DLD1 (cell line): ENCODE results near the gene C19orf12.

Experiments
- in situ Hi-C: cut with HindIII; loops from 2 replicates; pipeline ENCODE4 v1.10.0; 2017; ENCODE audit warnings: low sequenced_read_pairs

The C19orf12 gene

GRCh38 chr19:29714953-29715700 lies at the start of gene C19orf12:
Gene C19orf12, minus strand, starts transcription at chr19:29715261. Its CDS starts 6,848 bp downstream, at chr19:29708413.
- in situ Hi-C loops = loop anchor here (10.0 kb wide), 1 partner anchor 100 kb away; no protein-coding TSS in a partner anchor

DNA sequence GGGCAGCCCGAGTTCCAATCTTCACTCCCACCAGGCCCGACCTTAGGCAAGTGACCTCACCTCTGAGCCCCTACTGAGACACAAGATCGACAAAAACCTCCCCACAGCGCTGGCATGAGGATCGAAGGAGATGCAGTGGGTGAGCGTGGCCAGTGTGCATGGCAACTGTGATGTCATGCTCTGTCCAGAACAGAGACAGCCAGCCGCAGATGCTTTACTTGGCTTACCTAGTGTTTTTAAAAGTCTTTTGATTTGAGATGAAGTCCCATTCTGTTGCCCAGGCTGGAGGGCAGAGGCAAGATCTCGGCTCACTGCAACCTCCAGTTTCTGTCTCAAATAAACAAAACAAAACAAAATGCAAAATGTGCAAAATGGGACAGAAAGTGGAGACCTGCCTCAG lies 49.3 kb upstream of the C19orf12 start:
- in situ Hi-C loops = no loop called here

GRCh38 chr19:29763196-29763595 lies 48.1 kb upstream of the C19orf12 start:
- in situ Hi-C loops = no loop called here

- in situ Hi-C loops = no loop called here
Measured at GRCh38 chr19:29761575-29762232, 46.6 kb upstream of the C19orf12 start.

- in situ Hi-C loops = no loop called here
Measured at GRCh38 chr19:29760752-29761502, 45.9 kb upstream of the C19orf12 start.

DNA sequence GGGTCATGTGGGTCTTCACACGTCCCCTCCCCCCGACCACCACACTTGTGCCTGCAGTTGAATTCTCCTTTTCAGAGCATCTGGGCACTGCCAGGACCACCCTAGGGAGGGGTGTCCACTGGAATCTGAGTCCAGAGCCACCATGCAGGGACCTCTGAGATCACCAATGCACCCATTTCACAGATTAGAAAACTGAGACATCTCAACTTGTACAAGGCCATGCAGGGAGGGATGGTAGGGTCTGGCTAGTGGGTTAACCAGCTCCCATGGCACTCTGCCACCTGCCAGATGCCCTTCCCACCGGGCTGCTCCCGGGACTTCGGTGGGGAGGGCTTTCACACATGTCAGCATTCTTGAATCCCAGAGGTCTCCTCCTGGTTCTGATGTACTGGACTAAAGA lies 44.3 kb upstream of the C19orf12 start:
- in situ Hi-C loops = no loop called here

- in situ Hi-C loops = no loop called here
Measured at GRCh38 chr19:29758863-29759262, 43.8 kb upstream of the C19orf12 start.

DNA sequence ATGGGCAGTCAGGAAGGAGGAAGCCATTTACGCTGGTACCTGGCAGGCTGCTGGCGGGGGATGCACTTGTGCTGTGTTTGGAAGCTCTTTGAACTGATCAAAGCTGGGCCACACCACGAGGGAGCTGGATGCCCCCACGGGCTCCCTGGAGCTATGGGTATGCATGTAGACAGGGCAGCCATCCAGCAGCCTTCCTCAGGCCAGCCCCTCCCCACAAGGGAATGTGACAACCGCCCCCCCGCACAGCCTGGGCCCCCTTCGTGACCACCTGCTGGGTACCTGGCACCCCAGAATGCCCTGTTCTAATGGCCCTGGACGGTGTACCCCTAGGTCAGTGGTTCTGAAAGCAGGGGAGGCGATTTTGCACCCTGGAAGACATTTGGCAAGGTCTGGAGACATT lies 42.5 kb upstream of the C19orf12 start:
- in situ Hi-C loops = no loop called here

- in situ Hi-C loops = no loop called here
Measured at GRCh38 chr19:29753934-29754305, 38.9 kb upstream of the C19orf12 start.

DNA sequence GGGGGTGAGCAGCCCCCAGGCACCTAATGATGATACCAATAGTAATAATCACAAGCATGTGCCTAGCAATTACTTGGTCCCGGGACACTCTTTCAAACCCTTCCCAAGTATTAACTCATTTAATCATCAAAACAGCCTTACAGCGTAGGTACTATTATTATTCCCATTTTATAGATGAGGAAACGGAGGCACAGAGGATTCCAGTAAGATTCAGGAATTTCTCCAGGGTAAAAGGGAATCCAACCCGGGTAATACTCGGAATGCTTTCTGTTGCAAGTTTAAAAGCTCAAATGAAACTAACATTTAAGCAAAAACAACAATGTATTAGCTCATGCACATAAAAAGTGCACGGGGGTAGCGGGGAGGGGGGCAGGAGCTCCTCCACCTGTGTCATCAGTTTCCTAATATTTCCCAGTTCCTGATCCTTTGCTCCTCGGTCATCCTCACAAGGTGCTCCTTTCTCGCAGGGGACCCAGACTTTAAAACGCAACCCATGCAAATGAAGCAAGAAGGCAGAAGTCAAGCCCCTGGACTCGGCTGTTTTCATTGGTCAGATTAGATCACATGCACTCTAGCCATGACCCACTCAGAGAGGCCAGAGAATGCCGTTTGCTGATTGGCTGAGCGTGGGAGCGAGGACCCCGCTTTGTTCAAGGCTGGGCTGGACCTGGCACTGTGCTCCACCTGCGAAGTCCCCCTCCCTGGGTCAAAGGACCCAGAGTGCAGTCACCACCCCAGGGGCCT lies 38.3 kb upstream of the C19orf12 start:
- in situ Hi-C loops = no loop called here

GRCh38 chr19:29752450-29753025 lies 37.5 kb upstream of the C19orf12 start:
- in situ Hi-C loops = no loop called here

GRCh38 chr19:29751932-29752331 lies 36.9 kb upstream of the C19orf12 start:
- in situ Hi-C loops = no loop called here

GRCh38 chr19:29750001-29750400 lies 34.9 kb upstream of the C19orf12 start:
- in situ Hi-C loops = no loop called here

DNA sequence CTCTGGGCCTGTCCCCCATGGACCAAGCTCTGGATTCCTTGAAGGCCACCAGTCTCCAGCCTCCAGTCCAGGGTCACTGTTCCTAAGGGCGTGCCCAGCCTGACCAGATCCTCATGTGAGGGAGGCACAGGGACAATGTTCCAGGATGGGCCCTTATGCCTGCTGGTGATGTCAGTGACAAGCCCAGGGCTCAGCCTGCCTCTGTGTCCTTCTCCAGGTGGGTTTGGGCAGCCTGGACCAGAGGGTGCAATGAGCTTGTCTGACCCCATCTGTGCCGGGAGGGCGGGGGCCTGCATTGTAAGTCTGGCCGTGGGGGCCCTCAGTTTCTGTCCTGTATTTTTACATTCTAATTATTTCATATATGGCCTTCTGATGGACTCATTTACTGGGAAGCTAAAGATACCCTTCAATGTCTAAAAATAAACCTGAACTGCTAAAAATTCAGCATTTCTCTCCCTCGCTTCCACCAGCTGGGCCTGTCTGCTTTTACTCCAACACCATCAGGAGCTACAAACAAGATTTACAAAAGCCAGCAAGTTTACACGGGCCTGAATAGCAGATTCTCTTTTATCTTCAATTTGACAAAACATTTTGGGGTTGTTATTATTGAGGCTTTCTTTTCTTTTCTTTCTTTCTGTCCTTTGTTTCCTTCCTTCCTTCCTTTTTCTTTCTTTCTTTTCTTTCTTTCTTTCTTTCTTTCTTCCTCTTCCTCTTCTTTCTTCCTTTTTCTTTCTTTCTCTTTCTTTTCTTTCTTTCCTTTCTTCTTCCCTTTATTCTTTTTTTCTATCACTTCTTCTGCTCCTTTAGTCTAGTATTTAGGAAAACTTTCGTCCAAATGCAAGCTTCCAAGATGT lies 34.2 kb upstream of the C19orf12 start:
- in situ Hi-C loops = loop anchor here (25.0 kb wide), 1 partner anchor 88 kb away; no protein-coding TSS in a partner anchor

- in situ Hi-C loops = loop anchor here (25.0 kb wide), 1 partner anchor 92 kb away; no protein-coding TSS in a partner anchor
Measured at GRCh38 chr19:29745253-29745652, 30.2 kb upstream of the C19orf12 start.

DNA sequence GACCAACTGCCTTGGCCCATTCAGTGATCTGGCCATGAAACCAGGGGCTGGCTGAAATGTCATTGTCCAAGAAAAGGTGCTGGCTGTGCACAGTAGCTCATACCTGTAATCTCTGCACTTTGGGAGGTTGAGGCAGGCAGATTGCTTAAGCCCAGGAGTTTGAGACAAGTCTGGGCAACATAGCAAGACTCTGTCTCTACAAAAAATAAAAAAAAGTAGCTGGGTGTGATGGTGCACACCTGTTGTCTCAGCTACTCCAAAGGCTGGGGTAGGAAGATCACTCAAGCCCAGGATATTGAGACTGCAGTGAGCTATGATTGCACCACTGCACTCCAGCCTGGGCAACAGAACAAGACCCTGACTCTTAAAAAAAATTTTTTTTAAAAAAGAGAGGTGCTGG lies 28.6 kb upstream of the C19orf12 start:
- in situ Hi-C loops = loop anchor here (25.0 kb wide), 1 partner anchor 94 kb away; no protein-coding TSS in a partner anchor

DNA sequence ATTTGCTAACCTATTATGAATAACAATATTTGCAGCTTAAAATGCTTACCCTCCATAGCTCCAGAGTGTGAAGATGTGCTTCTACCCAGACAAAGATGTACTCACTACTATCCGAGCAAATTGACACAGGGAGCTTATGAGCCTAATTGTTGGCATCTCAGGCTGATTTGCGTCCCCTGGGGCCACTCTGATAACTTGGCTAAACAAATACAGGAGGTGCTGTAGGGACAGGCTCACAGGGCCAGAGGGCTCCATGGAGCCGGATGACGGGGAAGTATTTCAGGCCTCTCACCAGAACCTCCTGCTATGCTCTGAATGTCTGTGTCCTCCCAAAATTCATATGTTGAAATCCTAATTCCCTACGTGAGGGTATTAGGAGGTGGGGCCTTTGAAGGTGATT lies 26.7 kb upstream of the C19orf12 start:
- in situ Hi-C loops = loop anchor here (25.0 kb wide), 1 partner anchor 96 kb away; no protein-coding TSS in a partner anchor

GRCh38 chr19:29741226-29741625 lies 26.2 kb upstream of the C19orf12 start:
- in situ Hi-C loops = loop anchor here (25.0 kb wide), 1 partner anchor 96 kb away; no protein-coding TSS in a partner anchor

DNA sequence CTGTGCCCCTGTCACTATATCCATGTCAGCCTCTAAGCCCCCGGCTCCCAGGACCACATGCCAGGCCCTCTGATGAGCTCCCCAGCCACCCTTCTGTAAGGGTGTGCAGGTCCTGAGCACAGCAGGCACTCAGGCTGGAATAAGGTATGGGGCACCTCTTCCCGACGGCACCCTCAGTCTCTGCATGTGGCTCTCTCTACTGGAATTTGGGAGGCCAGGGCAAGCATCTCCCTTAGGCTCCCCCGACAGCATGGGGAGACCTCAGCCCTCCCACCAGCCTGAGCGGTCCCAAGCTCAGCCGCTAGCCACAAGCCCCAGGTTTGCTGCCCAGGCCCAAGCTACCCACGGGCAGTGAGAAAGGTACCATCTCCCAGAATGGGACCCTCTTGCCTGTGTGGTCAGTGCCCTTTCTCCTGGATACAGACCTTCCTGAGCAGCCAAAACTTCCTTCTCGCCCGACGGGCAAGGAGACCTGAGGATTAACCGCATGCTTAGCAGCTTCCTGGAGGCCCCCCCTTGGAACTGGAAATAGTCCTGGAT lies 22.5 kb upstream of the C19orf12 start:
- in situ Hi-C loops = loop anchor here (25.0 kb wide), 1 partner anchor 100 kb away; no protein-coding TSS in a partner anchor
